HUDEP-2 (cell line): ENCODE measurements around the gene PNPLA7.

Experiments used
- DNase-seq, 76 experiments: peaks; one replicate each; lab custom pipeline; 2025; ENCODE audit not compliant: unreplicated experiment in 76 of 76; lab: John Stamatoyannopoulos, UW

The PNPLA7 gene

DNA sequence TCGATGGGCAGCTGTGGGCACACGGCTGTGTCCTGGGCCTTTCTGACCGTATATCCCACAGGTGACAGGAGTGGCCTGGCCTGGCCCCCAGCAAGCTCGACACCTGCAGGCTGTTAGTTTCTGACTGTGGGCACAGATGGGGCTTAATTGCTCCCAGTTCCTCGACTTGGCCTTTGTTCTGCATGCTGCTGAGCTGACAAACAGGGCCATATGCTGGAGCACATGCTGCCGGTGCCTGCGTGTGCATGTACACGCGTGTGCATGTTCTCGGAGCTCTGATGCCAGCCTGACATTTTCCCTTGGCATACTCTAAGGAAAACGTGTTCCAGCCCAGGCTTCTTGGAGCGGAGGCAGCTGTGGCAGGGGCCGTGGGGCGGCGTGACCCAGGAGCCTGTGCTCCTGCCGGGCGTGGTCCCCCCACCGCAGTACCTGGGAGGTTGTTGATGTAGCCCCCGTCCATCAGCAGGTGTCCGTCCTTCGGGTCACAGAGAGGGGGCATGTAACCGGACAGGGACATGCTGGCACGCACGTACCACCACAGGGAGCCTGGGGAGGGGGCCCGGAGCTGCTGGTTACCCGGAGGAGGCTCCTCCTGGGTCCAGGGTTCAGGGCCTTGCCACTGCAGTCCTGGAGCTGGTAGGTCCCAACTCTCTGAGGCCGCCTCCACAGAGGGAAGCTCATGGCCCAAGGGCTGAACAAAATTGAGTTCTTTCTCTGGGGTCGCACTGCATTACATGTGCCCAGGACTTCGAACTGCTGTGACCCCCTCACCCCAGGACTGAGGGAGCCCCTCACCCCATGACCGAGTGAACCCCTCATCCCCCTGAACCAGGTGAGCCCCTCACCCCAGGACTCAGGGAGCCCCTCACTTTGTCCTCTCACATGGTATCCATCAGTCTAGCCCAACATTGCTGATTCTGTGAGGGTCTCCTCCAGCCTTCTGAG lies 86.9 kb downstream of the PNPLA7 start:
- no peak for DNase-seq

DNA sequence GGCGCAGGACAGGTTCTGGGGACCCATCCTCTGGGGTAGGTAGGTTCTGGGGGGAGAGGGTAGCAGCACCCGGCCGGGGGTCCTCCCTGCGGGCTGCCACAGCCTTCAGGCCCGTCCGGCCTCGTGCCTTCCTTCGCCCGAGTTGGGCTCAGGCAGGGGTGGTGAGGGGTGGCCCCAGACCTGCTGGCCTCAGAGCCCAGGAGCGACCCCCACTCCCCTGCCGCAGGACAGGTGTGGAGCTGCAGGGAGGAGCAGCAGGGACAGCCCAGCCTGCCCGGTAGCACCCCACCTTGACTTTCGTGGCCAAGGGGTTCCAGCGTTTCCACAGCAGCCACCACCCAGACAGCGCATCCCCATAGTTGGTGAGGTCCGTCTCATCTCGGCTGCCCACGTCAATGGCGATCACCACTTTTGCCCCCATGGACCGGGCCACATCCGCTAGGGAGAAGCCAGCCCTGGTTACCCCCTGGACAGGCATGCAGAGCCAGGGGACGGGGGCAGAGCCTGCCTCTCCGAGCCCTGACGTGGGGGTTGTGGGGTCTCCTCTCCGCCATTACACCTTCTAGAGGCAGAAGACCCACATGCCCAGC lies 87.7 kb downstream of the PNPLA7 start:
- no peak for DNase-seq

DNA sequence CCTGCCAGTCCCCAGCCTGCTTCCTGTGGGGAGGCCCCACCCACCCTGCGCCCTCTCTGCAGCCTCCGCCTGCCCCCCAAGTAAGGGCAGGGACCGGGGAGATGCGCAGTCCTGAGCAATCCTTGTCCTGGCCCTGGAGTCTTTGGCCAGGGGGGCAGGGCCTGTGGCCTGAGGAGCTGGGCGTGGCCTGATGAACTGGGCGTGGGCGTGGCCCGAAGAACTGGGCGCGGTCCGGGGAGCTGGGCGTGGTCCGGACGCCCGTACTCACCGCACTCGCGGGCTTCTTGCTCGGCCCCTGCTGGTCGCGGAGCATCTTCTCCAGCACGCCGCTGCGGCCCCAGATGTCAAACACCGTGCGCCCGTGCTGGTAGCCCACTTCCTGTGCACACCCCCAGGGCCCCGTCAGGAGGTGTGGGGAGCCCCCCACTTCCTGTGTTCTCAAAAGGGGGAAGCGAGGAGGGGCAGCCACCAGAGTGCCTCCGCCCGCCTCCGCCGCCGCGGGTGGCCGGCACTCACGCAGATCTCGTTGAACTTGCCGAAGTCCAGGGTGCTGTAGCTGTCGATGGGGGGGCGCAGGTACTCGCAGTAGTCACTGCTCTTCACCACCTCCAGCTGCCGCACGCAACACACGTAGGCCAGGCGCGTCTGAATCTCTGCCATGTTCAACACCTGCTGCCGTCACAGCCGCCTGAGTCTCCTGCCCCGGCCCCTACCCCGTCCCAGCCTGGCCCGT lies 88.4 kb downstream of the PNPLA7 start:
- peak in 65 of 76 experiments; percentile 5 to 78 (median 56) for DNase-seq

DNA sequence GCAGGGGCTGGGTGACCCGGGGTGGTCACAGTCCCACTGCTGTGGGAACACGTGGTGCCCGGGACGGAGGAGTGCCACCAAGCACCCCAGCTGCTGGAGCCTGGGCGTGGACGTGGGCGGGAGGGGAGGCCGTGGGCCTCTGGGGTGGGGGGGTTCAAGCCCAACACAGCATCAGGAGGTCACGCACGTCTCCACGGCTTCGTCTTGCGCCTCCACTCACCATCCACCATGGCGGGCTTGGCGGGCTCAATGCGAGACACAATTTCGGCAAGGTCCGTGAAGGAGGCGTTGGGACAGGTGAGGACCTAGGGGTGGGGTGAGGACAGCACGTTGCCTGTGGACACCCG lies 88.9 kb downstream of the PNPLA7 start:
- no peak for DNase-seq

DNA sequence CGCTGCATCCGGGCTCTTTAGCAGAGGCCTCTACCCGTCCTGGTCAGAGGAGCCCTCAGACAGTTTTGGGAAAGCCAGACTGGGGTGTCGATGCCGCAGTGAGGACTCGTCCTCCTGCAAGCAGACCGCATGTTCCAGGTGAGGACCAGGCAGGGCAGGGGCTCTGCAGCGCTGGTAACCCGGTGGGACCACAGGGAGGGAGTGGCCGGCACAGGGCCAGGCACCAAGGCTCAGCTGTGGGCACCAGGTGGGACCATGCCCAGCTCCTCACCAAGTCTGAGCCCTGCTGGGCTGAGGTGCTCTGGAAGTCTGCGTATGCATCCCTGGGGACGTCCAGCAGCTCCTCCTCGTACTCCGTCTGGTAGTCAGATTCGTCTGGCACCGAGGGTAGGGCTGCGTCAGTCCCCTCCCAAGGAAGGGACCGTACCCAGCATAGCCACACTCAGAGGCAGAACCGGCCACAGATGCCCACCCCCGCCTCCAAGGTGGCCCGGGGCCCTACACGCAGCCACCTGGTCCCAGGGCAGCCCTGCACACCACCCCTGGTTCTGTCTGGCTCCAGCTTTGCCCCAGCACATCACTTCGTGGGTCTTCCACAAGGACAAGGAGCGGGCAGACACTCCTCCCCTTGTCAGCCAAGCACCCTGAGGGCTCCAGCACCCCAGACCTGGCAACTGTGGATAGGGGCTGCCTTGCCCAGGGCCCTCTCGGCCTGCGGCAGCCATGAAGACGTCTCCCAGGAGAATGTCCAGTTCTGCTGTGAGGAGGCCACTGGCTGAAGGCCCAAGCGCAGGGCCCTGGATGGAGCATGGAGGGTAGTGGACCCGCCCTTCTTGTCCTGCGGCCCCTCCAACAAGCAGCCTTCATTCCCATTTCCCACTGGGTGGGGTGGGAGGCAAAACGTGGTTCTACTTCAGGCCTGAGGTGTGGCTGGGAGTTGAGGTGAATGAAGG lies 89.6 kb downstream of the PNPLA7 start:
- no peak for DNase-seq

DNA sequence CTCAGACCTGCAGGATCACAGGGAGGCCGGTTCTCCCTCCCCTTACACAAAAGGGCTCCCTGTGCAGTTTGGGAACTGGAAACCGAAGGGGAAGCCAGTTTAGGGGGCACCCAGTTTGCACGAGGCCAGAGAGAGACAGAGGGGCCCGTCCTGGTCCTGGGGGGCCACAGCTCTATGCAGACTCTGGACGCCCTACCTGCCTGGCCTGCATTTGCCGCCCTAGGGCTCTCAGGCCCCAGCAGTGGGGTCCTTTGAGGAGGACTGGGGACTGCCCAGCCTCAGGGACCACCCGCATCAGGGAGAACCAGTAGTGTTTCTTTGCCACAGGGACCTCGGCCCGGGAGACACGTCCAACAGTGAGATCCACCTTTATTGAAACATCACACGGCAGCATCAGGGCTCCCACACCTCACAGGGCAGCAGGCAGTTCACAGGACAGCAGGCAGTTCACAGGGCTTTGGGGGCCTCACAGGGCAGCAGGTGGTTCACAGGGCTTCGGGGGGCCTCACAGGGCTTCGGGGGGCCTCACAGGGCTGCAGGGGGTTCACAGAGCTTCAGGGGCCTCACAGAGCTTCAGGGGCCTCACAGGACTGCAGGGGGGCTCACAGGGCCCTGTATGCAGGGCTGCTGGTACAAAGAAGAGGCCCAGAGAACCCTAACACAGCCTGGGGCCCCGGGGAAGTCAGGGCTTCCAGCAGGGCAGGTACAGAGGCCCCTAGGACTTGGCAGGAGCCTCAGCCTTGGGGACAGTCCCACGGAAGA lies 90.4 kb downstream of the PNPLA7 start:
- DNase-seq = peak in 7 of 76 experiments; percentile 3 to 77 (median 24)

DNA sequence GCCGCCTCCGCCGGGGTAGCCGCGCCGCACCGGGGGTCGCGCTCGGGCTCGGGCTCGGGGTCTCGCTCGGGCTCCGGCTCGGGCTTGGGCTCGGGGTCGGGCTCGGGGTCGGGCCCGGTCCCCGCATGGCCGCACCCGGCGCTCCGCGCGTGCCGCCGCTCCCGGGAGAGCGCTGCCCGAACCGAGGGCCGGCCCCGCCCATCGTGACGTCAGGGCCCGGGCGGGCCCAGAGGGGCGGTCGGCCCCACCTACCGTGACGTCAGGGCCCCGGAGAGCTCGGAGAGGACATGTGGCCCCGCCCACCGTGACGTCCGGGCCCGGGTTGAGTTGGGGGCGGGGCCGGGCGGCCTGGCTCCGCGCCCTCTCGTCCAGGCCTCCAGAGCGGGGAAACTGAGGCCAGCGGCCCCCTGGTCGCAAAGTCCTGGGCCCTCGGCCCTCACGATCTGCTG lies 91.0 kb downstream of the PNPLA7 start, which contains the start of gene NSMF:
Gene NSMF, minus strand, starts transcription at position 183 of the 449 bp plus-strand sequence. CDS start 232 bp downstream, outside the sequence.
- peak in 73 of 76 experiments; percentile 25 to 93 (median 83) for DNase-seq

DNA sequence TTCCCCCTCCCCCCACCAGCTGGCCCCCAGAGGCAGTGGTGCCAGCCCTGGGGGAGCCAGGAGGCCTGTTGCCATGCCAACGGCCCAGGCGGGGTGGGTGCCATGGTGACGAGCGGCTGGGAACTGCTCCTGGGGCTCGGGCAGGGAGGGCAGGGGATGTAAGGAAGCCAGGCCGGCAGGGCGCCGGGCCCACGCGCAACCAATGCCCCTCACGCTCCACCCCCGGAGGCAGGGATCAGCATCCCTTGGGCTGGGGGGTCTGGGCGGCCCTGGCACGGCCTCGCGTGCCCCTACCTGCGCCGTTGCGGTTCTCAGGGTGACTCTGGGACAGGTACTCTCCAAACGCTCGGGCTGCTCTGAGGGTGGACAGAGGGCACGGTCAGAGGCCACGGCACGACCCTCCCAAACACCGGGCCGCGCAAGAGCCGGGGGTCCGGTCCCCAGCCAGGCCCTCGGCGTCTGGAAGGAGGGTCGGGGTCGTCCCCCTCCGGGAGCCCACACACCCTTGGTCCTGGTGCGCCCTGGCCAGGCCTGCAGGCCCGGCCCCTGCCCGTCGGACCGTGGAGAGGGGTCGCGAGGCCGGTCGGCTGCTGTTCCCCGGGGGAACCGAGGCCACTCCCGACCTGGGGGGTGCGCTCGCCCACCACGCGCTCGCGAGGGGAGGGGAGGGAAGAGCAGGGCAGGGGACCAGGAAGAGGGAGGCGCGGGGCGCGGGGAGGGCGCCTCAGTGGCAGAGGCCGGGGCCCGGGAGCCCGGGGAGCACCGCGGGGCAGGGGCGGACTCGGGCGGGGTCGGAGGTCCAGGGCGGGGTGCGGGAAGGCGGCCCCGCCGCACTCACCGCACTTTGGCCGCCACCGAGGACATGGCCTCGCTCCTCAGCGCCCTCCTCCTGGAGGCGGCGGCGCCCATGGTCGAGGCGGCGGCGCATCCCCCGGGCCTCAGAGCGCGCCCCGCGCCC lies 91.7 kb downstream of the PNPLA7 start:
- DNase-seq = no peak

DNA sequence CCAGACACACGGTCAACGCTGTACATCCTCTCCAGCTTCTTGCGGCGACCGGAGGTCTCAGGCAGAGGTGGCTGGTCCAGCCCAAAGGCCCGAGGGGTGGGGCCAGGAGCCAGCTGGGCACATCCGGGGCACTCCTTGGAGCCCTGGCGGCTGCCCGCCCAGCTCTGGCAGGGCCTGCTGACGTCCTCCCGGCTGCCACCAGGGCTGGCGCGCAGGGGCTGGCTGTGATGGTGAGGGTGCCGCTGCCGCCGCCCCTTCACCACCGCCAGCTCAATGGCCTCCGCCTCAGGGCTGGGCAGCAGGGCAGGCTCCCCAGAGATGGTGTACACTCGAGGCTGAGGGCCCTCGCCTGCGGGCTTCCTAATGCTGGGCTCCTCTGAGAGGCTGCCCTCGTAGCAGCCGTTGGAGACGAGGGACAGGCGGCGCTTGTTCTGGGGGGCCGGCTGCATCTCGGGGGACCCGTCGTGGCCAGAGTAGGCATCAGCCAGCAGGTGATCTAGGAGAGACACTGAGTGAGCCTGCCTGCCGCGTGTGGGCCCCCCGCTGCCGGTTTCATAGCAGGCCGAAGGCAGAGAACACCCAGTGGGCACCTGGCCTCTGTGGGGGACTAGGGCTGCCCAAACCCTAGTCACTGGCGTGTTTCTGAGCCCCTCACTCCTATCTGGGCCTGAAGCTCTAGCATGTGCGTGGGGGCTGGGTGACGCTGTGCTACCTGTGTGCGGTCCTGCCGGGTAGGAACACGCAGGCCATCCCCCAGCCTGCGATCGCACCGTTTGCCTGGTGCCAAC lies 92.6 kb downstream of the PNPLA7 start:
- no peak for DNase-seq

DNA sequence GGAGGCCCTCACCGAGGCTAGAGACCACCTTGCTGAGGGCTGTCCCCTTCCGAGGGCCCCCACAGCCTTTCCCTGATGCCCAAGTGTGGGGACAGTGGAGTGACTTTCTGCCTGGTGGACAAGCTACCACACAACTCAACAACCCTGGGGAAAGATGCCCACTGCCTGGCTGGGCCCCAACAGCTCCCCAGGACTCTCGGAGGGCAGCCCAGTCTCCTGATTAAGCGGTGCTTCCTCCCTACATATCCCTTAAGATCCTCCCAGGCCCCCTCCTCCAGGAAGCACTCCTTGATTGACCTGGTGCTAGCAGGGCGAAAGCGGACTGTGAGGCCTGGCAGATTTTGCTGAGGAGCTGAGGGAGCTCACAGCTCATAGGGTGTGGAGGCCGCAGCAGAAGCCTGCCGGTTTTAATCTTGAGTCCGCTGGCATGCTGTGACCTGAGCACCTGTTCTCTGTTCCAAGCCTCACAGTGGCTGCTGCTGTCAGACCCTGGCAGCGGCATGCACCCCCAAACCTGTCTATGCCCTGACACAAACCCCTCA lies 93.3 kb downstream of the PNPLA7 start:
- DNase-seq = no peak

DNA sequence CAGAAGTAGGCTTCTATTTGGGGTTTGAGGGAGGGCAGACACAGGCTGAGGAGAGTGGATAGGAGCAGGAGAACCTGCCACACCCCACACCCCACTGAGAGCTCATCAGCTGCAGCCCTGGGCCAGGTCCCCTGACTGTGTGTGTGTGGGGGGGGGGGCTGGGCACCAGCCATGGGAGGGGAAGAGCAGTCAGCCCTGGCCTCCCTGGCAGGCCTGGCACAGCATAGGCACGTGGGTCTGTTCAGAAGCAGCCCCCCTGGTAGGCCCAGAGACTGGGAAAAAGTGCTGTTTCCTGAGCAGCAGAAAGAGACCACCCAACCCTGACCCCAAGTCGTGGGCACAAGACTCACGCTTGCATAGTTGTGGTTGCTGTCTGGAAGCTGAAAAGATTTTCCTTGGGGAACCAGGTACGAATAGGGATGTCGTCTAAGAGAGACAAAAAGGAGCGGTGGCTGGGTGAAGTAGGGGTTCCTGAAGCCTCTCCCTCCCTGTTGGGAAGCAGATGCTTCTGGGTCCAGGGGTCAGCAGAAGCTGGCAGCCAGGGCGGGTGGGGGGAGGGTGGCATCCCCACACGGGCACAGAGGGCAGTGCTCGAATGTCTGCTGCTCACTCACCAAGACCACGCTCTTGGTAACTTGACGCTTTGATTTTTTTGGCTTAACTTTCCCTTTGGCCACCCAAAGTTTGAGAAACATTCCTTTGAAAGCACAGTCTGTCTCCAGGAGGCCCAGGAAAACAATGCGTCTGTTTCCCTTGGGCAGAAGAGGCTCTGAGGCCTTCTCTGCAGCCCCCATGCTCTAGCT lies 93.9 kb downstream of the PNPLA7 start:
- DNase-seq = peak in 3 of 76 experiments; percentile 7 to 23 (median 18)

DNA sequence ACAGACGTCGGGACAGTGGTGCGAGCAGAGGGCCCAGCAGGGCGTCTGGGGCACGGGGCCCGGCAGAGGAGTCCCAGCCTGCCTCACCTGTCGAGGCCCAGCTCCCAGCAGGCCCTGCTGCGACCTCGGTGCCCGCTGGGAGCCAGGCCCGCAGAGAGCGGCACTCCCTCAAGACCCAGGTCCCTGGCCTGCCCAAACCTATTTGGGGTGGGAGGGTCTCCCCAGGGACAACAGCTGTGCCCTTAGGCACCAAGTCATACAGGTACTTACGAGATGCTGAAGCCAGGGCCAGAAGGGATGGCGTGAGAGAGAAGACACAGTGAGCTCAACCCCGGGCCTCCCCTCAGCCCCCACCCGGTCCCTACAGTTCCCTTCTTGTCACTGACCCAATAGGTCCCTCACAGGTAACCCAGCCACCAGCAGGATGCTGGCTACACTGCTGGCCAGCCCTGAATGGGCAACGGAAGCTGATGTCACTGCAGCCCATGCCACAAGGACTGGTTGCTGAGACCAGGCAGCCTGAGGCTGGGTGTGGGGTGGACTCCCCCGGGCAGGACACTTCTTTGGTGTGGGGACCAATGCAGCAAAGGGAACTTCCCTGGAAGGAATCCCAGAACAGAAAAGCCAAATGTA lies 94.7 kb downstream of the PNPLA7 start:
- no peak for DNase-seq

DNA sequence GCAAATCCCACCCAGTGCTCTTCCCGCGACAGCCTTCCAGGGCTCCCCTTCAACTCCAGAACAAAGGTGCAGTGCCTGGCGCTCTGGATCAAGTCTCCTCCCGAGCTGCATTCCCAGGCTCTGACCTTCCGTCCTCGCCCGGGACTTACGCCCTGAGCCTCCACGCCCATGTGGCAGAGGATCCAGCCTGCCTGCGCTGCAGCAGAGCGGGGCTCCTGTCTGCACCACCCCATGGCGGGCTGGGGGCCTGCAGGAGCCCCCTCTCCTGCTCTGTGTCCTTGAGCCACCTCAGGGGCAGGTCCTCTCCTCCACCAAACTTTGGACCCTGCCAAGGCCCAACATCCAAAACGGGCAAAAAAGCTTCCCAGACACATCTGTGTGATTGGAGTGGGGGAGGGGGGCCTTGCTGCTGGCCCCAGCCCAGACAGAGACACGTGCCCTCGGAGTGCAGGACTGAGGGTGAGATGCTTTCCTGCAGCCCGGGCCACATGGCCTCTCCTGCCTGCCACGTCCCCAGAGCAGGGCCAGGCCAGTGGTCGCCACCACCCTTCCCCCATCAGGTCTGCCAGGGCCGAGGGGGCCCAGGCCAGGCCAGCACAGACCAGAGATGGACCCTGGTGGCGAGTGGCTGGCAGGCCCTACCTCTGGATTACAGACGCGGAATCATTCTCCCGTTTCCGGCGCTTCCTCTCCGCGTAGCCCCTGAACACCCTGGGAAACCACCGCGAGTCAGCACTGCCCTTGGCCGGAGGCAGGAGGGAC lies 95.4 kb downstream of the PNPLA7 start:
- peak in 6 of 76 experiments; percentile 17 to 42 (median 36) for DNase-seq

DNA sequence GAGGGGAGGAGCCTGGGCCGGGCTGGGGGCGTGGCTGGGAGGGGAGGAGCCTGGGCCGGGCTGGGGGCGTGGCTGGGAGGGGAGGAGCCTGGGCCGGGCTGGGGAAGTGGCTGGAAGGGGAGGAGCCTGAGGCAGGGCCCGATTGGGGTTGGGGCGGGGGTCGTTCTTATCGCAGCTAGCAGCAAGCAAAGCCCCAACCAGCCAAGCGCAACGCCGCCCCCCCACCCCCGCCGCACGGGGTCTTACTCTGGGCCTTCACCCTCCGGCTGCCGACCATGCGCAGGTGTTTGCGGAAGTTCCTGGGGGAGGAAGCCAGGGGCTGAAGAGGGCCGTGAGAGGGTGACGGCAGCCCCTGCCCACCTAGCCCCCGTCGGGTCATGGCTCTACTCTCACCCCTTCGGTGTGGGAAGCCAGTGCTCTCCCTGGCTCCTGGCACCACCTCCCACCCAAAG lies 96.0 kb downstream of the PNPLA7 start:
- peak in 20 of 76 experiments; percentile 11 to 73 (median 48) for DNase-seq

DNA sequence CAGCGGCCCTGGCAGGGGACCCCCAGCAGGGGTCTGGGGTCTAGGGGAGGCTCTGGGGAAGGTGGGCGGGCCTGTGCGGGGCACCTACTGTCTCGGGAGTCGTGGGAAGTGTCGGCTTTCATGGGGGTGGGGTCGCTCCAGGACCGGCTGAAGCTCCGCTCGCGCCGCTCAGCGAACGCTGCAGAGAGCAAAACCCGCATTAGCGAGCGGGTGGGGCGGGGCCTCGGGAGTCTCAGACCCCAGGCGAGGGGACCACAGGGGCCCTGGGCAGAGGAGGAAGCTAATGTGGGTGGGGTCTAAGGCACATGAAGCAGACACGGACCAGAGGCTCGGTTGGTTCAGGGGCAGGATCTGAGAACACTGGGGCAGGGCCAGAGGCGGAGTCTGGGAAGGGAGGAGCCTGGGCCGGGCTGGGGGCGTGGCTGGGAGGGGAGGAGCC lies 96.5 kb downstream of the PNPLA7 start:
- DNase-seq = peak in 55 of 76 experiments; percentile 8 to 73 (median 47)
